Left lobe of liver (tissue), 2 donors: ENCODE data around the gene ZNF202. TPM values are rescaled to one million over a fixed set of nuclear protein-coding genes. Genes with fewer than 3 reads are reported as not detected.
"Not testable (repeated sequence)": the region's sequence is repeated elsewhere in the genome, so short reads cannot be mapped to it uniquely, and the experiment has no call there.

Source experiments
- ATAC-seq: fragments of 200-7000 bp; cut with Tn5 transposase; one replicate; pipeline ENCODE4 v1.9.1; 2020; ENCODE audit warnings: mild to moderate bottlenecking, moderate library complexity
- DNase-seq: peaks from one replicate; pipeline ENCODE4 v3.0.0-alpha.2; 2020; ENCODE audit warnings: low spot score
- total RNA-seq: library from RNA; stranded (reverse); gene quantifications from one replicate; pipeline ENCODE4 v1.2.1, GENCODE V29; 2021
- donor health status: DM: no; HTN: no; CAD: no; lungs with moderate emphysema.
- donor health status: DM: no; HTN: yes; CAD: no.

Gene ZNF202
- total RNA-seq, 1 donor from 2014 or later, result 3.4 TPM

DNA sequence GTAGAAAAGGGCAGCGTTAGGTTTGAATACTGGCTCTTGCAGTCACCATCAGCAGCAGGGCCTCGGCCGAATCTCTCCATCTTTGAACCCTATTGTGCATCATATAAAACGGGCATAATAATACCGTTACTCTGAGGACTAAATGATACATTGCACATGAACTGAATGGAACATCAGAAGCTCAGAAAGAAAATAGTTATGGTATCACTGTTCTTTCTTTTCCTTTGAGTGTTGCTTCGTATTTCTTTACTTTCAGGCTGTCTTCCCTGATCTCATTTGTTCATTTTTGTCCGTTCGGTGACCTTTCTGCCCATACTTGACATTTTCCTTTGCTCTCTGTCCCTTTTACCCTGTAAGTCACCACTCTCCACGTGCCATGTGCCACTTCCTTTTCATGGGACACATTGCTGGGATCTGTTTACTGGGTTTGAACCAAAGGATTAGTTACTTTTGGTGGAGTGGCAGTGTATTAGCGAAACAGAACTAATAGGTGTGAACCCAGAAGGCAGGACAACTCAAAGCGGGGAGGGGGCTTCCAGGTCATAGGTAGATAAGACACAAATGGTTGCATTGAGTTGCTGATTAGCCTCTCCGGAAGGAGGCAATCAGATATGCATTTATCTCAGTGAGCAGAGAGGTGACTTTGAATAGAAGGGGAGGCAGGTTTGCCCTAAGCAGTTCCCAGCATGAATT lies 717 bp upstream of the ZNF202 start:
- DNase-seq (no peak), ATAC-seq (peak; percentile 15)

- DNase-seq, result no peak
- ATAC-seq, result no peak
These were observed 687 bp downstream of the ZNF202 start for GRCh38 chr11:123740787-123741158.

GRCh38 chr11:123738374-123738773 lies 3.1 kb downstream of the ZNF202 start:
- ATAC-seq, result no peak

DNA sequence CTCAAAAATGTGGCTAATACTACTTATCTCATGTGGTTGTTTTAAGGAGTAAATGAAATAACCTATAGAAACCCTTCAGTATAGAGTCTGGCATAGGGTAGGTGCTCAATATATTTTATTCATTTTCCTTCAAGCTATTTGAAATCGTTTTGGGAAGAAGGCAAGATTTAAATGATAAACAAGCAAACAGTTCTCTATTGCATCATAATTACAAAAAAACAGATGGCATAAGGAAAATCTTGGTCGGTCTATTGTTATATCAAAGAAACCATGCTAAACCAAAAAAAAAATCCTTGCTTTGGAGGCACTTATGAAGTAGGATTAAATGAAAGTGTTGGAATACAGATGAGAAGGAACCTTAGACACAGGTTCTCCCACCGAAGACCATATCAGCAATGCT lies 4.7 kb downstream of the ZNF202 start:
- DNase-seq (no peak), ATAC-seq (no peak)

More at GRCh38 chr11:123738374-123738773, 3.1 kb downstream of the ZNF202 start:
- DNase-seq, result no peak

DNA sequence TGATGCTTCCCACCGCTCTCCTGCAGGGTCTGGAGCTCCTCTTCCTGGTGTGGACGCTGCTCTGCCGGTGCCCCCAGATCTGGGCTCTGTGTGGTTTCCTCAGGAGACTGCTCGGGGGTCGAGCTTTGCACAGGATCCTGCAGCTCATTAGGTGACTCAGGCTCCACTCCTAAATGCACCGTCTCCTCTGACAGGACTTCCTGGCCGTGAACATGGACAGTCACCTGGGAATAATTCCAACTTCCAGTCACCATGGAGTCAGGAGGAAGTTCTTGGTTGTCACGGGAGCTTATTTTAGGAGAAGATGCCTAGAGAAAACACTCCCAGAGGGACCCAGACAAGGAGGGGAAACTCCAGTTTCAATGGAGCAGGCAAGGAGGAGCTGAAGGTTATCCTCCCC lies 11.9 kb downstream of the ZNF202 start:
- ATAC-seq (no peak), DNase-seq (no peak)

DNA sequence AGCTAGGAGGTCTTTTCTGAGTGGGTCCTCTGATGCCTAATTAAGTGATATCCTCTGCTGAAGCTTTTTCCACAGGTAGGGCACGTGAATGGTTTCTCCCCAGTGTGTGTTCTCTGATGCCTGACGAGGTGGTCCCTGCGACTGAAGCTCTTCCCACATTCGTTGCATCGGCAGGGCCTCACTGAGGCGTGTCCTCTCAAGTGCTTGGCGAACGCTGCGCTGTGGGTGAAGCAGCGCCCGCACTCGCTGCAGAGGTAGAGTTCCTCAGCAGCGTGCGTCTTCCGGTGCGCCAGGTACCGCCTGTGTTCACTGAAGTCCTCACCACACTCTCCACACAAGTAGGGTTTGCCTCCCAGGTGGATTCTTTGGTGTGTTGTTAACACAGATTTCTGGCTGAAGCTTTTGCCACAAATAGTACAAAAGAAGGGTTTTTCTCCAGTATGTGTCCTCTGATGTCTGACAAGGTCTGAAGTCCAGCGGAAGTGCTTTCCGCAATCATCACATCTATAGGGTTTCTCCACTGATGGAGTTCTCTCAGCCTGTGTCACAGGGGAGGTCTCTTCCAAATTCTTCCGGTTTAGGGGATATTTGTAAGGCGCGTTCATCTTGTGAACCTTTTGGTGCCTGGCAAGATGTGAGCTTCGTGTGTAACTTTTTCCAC lies 15.3 kb downstream of the ZNF202 start:
- no peak for DNase-seq
- no peak for ATAC-seq

GRCh38 chr11:123719452-123719851 lies 22.0 kb downstream of the ZNF202 start:
- no peak for ATAC-seq

GRCh38 chr11:123718469-123718868 lies 23.0 kb downstream of the ZNF202 start:
- ATAC-seq (no peak), DNase-seq (no peak)

More at GRCh38 chr11:123719452-123719851, 22.0 kb downstream of the ZNF202 start:
- DNase-seq, result no peak

DNA sequence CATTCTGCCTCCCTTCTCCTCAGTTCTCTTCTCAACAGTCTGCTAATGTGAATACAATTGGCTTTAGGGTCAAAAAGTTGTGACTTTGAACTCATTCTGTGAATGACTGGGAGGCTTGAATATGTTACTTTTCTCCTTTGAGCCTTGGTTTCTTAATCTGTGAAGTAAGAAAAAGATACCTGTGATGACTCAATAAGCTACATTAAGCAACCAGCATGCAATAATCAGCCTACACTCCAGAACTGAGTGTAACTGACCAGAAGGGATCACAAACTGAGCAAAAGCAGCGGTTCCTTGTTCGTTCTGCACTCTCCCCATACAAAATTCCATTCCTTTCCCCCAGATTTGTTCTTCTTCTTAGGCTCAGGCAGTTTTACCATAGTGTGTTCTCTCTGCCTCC lies 23.4 kb downstream of the ZNF202 start:
- DNase-seq, result no peak
- ATAC-seq, result no peak

GRCh38 chr11:123712627-123713026 lies 28.8 kb downstream of the ZNF202 start:
- not testable (repeated sequence) for ATAC-seq, DNase-seq

DNA sequence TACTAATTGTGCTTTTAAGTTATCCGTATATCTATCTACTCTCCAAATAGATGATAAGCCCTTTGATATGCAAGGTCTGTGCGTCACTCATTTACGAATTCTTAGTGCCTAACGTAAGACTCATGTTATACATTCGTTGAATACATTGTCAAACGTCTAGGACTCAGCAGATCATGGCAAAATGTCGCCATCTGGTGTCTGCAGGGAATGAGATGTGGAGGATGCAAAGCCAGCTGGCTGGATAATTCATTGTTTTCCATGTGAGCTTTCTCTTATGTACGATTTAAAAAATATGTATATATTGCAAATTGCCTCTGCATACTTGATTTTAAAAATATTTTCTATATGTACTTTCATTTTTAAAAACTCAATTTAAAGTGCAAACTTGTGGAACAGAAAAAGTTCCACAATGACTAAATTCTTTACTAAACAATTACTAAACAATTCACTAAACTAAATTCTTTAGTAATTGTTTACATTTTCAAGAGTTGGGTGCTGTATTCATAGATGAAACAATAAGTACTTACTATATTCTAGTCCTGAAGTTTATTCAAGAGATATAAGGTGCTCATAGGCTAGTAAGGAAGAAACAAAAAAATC lies 33.8 kb downstream of the ZNF202 start:
- DNase-seq, result no peak
- ATAC-seq, result peak; percentile 74

- ATAC-seq (no peak), DNase-seq (no peak)
These were observed 34.3 kb downstream of the ZNF202 start for GRCh38 chr11:123707206-123707605.

GRCh38 chr11:123704341-123704740 lies 37.1 kb downstream of the ZNF202 start:
- ATAC-seq, result no peak

DNA sequence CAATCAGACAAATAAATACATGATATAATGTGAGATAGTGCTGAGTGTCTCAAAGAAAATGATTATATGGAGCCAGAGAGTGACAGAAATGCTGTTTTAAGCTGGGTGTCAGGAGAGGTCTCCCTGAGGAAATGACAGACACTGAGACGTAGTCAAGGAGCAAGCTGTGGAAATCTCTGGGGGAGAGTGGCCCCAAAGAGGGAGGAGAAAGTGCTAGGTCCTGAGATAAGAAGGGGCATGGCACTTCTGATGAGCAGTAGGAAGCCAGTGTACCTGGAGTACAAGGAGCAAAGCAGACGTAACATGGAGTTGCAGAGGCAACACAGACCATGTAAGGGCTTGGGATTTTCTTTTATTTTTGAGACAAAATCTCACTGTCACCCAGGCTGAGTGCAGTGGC lies 38.8 kb downstream of the ZNF202 start:
- DNase-seq (no peak), ATAC-seq (no peak)

More at GRCh38 chr11:123704341-123704740, 37.1 kb downstream of the ZNF202 start:
- no peak for DNase-seq

GRCh38 chr11:123702139-123702538 lies 39.3 kb downstream of the ZNF202 start:
- ATAC-seq (no peak), DNase-seq (no peak)

GRCh38 chr11:123700772-123701171 lies 40.7 kb downstream of the ZNF202 start:
- DNase-seq, result no peak
- no peak for ATAC-seq

GRCh38 chr11:123698546-123699127 lies 42.8 kb downstream of the ZNF202 start:
- DNase-seq (no peak), ATAC-seq (no peak)

GRCh38 chr11:123696183-123696582 lies 45.3 kb downstream of the ZNF202 start:
- DNase-seq (no peak), ATAC-seq (no peak)

DNA sequence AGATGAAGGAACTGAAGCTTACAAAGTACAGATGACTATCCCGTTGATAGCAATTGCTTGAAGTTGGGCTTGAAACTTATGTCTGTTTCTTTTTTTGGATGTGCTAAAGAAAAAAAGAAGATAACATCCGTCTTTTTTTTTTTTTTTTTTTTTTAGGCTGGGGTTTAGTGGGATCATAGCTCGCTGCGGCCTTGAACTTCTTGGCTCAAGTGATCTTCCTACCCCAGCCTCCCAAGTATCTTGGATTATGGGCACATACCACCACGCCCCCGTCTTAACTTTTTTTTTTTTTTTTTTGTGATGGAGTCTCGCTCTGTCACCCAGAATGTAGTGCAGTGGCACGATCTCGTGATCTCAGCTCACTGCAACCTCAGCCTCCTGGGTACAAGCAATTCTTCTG lies 46.2 kb downstream of the ZNF202 start:
- no peak for ATAC-seq

GRCh38 chr11:123694551-123694950 lies 46.9 kb downstream of the ZNF202 start:
- ATAC-seq (no peak), DNase-seq (no peak)

More for the DNA sequence above, 46.2 kb downstream of the ZNF202 start:
- no peak for DNase-seq

DNA sequence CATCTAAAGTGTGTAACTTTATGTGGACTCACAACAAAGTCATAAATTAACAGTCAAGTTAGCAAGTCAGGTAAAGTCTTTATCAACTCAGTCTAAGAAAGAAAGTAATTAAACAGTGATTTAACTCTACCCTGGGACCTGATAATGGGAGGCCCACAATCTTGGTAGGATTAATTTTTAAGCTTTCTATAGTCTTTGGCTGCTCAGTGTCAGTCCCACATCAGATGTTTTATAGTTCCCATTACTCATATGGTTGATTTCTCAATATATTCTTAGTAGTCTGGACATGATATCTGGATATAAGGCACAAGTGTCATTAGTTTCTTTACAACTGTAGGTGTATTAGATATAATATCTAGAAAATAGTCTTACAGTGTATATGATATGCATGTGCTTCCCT lies 48.5 kb downstream of the ZNF202 start:
- DNase-seq (no peak), ATAC-seq (no peak)

- ATAC-seq (no peak), DNase-seq (no peak)
These were observed 51.0 kb downstream of the ZNF202 start for GRCh38 chr11:123690485-123690884.
